Esophagus muscularis mucosa (tissue), 4 donors: ENCODE data around the gene ELMO3. TPM values are rescaled to one million over a fixed set of nuclear protein-coding genes. Genes with fewer than 3 reads are reported as not detected.

Experiments used
- DNase-seq: peaks from one replicate; pipeline ENCODE4 v3.0.0-alpha.2; 2017; ENCODE audit errors: extremely low spot score
- H3K27ac ChIP-seq, 4 donors: fragments of 200-600 bp; sonication (generic); replicated peaks in 1 of 4; 1 replicate in 3 of 4; 2 replicates in 1 of 4; pipeline ENCODE4 v1.5.1; 2016 to 2019; ENCODE audit warnings: mild to moderate bottlenecking in 1 of 4
- H3K27me3 ChIP-seq, 4 donors: fragments of 200-600 bp; sonication (generic); one replicate each; pipeline versions ENCODE4 v1.5.1 to v1.6.0; 2016 to 2019
- H3K36me3 ChIP-seq, 4 donors: fragments of 200-600 bp; sonication (generic); one replicate each; pipeline ENCODE4 v1.5.1; 2016 to 2019
- H3K4me1 ChIP-seq, 4 donors: fragments of 200-600 bp; sonication (generic); one replicate each; pipeline ENCODE4 v1.5.1; 2016 to 2019
- H3K4me3 ChIP-seq, 4 donors: fragments of 200-600 bp; sonication (generic); 1 replicate in 2 of 4; 2 replicates in 2 of 4; pipeline ENCODE4 v1.5.1; 2016 to 2019; ENCODE audit warnings: mild to moderate bottlenecking in 4 of 4, moderate library complexity in 1 of 4
- H3K9me3 ChIP-seq, 4 donors: fragments of 200-600 bp; sonication (generic); 1 replicate in 3 of 4; 2 replicates in 1 of 4; pipeline ENCODE4 v1.5.1; 2016 to 2019
- CTCF ChIP-seq, 3 experiments: fragments of 200-600 bp in 2 of 3; fragments of 450-650 bp in 1 of 3; sonication (generic) in 2 of 3; IDR thresholded peaks; one replicate each; pipeline ENCODE4 v1.5.1; 2017 to 2019; ENCODE audit warnings: antibody characterized with exemption in 3 of 3, mild to moderate bottlenecking in 2 of 3, moderate library complexity in 1 of 3
- EP300 ChIP-seq: sonication (generic); formaldehyde crosslinking; IDR thresholded peaks from one replicate; pipeline ENCODE4 v1.6.1; 2017; ENCODE audit warnings: antibody characterized with exemption
- POLR2A ChIP-seq: fragments of 450-650 bp; IDR thresholded peaks from one replicate; pipeline ENCODE4 v1.6.1; 2017; ENCODE audit warnings: antibody characterized with exemption, moderate library complexity, mild to moderate bottlenecking, low read depth
- POLR2AphosphoS5 ChIP-seq, 2 donors: sonication (generic); formaldehyde crosslinking; IDR thresholded peaks; one replicate each; pipeline ENCODE4 v1.6.1; 2017; ENCODE audit warnings: antibody characterized with exemption in 2 of 2
- WGBS: methylation state at CpG from one replicate; pipeline ENCODE4 v1.1.5; 2018; 5-methylcytosine and 5-hydroxymethylcytosine counted together
- intact Hi-C: fragments of 100-400 bp; cut with DNase I; formaldehyde crosslinking; loops from one replicate; pipeline ENCODE4 v1.15.1; 2023
- total RNA-seq, 4 donors: library from RNA; depleted of rRNA; stranded (reverse); fragments of >200 nt; gene quantifications; one replicate each; pipeline versions ENCODE4 v1.1.0 to v1.2.1, GENCODE V29; 2016

ELMO3 gene
- total RNA-seq, 4 donors from 2014 or later = 0.33 to 0.83 (median 0.60) TPM

- DNase-seq = no peak
- Histone ChIP-seq H3K27ac (no peak overlapping the region), H3K36me3 (peaks cover 37 to 87% (median 79%) of the 10 kb centered on the region in 4 donors), H3K27me3 (no peaks in the 10 kb centered on the region), H3K4me1 (peaks cover 7 to 27% (median 23%) of the 10 kb centered on the region in 4 donors), H3K4me3 (peak overlapping the region in 3 of 4 donors; percentile 13 to 40 (median 20)), H3K9me3 (no peaks in the 10 kb centered on the region)
- WGBS = 29% methylated on average over 15 of the region's 22 CpGs
- TF ChIP-seq POLR2A (no peak), CTCF (IDR thresholded peaks at IDR 0.05) (no peak), EP300 (no peak), POLR2AphosphoS5 (IDR thresholded peaks at IDR 0.05) (no peak)
- intact Hi-C loops = no loop called here
Observed at GRCh38 chr16:67199808-67200198, 872 bp downstream of the ELMO3 start.

- WGBS = 90% methylated on average over 8 of the region's 8 CpGs
- H3K4me1 ChIP-seq = peaks cover 7 to 26% (median 23%) of the 10 kb centered on the region in 4 donors
- TF ChIP-seq EP300 = no peak
- TF ChIP-seq CTCF (IDR thresholded peaks at IDR 0.05) = no peak
- no peak overlapping the region for H3K4me3 ChIP-seq
- no peaks in the 10 kb centered on the region for H3K9me3 ChIP-seq
- no peaks in the 10 kb centered on the region for H3K27me3 ChIP-seq
- H3K27ac ChIP-seq = no peak overlapping the region
- intact Hi-C loops = no loop called here
- peaks cover 30 to 80% (median 72%) of the 10 kb centered on the region in 4 donors for H3K36me3 ChIP-seq
- DNase-seq = no peak
Observed at GRCh38 chr16:67200491-67200890, 1.6 kb downstream of the ELMO3 start.

GRCh38 chr16:67201411-67202345, 2.7 kb downstream of the ELMO3 start:
- intact Hi-C loops = no loop called here
- 96% methylated on average over 22 of the region's 40 CpGs for WGBS
- Histone ChIP-seq H3K4me1 (peaks cover 7 to 26% (median 23%) of the 10 kb centered on the region in 4 donors), H3K4me3 (no peak overlapping the region), H3K36me3 (peaks cover 18 to 68% (median 60%) of the 10 kb centered on the region in 4 donors), H3K9me3 (no peaks in the 10 kb centered on the region), H3K27ac (no peak overlapping the region), H3K27me3 (no peaks in the 10 kb centered on the region)
- DNase-seq = no peak
- TF ChIP-seq POLR2AphosphoS5 (IDR thresholded peaks at IDR 0.05) (no peak), EP300 (no peak), CTCF (IDR thresholded peaks at IDR 0.05) (no peak), POLR2A (no peak)

GRCh38 chr16:67202426-67202825, 3.5 kb downstream of the ELMO3 start:
- no CpG with 5 or more reads among the region's 12 CpGs for WGBS
- no peak for TF ChIP-seq CTCF (IDR thresholded peaks at IDR 0.05)
- no peak for TF ChIP-seq EP300
- TF ChIP-seq POLR2AphosphoS5 (IDR thresholded peaks at IDR 0.05) = no peak
- no peak for TF ChIP-seq POLR2A
- Histone ChIP-seq H3K36me3 (peaks cover 10 to 63% (median 54%) of the 10 kb centered on the region in 4 donors), H3K9me3 (no peaks in the 10 kb centered on the region), H3K4me1 (peaks cover 7 to 25% (median 23%) of the 10 kb centered on the region in 4 donors), H3K4me3 (no peak overlapping the region), H3K27me3 (no peaks in the 10 kb centered on the region), H3K27ac (no peak overlapping the region)
- DNase-seq = no peak
- intact Hi-C loops = no loop called here
